ENCODE results near the gene RGS16.

The RGS16 gene

DNA sequence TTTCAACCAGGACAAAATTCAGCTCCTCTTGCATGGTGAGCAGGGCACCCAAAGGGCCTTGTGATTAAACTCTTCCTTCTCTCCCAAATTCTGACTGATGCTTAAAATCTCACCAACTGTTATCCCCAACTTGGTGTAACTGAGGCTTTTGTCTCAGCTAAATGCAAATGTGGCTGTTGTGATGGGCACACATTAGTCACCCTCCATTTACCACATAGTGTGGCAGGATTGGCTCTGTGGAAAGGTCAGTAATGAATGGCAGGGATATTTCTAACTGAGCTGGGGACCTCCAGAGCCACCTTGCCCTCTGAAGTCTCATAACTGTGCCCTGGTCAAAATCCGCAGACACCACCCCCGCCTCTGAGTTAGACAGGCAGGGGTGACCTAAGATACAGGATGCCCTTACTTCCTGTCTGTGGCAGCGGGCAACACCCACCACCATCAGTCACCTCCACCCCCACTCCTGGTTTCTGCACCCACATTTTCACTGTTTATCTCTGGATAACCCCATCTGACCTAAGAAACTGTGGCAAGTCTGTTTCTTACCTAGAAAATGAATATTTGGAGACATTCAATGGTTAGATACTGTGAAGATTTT is 25.4 kb upstream of the RGS16 start:
- peak; percentile 51 to 83 (median 79) for DNase-seq

DNA sequence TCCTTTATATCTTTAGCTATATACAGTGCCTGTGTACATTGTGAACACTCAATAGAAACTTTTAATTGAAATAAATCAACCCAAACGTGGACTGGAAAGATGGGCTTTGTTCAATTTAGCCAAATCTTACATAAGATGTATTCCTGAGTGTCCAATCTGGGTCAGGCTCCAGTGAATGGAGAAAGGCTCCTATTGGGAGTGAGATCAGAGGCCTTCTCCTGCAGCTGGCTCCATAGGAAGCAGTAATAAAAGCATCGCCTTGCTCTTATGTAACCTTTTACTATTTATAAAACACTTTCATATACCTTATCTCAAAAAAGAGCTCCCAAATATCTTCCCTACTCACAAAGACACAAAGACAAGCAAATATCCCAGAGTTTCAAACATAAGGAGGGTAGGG is 24.9 kb upstream of the RGS16 start:
- no peak for DNase-seq

GRCh38 chr1:182628657-182629056 is 24.5 kb upstream of the RGS16 start:
- no peak for DNase-seq

DNA sequence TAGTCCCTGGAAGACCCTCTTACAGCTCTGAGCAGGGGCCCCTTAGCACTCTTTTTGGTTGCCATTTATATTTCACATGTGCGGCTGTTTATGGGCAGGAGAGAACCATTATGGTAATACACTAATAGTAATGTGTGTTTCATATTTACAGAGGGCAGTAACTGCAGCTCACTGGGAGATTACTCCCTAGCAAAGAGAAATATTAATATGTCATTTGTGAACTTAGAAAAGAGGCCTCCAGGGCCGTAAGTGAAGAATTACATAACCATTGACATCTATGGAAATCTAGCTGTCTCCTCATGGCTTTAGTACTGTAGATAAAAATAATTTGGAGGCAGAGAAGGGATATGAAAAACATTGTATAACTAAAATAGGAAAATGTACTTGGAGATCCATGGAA is 23.4 kb upstream of the RGS16 start:
- no peak for DNase-seq

DNA sequence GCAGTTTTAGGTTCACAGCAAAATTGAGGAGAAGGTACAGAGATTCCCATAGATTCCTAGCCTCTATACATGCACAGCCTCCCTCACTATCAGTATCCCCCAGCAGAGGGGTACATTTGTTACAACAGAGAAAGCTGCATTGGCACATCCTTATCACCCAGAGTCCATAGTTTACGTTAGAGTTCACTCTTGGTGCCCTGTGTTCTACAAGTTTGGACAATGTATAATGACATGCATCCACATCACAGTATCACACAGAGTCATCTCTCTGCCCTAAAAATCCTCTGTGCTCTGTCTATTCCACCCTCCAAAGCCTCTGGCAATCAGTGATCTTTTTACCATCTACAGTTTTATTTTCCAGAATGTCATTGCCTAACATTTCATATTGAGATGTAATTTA is 22.3 kb upstream of the RGS16 start:
- DNase-seq = no peak

DNA sequence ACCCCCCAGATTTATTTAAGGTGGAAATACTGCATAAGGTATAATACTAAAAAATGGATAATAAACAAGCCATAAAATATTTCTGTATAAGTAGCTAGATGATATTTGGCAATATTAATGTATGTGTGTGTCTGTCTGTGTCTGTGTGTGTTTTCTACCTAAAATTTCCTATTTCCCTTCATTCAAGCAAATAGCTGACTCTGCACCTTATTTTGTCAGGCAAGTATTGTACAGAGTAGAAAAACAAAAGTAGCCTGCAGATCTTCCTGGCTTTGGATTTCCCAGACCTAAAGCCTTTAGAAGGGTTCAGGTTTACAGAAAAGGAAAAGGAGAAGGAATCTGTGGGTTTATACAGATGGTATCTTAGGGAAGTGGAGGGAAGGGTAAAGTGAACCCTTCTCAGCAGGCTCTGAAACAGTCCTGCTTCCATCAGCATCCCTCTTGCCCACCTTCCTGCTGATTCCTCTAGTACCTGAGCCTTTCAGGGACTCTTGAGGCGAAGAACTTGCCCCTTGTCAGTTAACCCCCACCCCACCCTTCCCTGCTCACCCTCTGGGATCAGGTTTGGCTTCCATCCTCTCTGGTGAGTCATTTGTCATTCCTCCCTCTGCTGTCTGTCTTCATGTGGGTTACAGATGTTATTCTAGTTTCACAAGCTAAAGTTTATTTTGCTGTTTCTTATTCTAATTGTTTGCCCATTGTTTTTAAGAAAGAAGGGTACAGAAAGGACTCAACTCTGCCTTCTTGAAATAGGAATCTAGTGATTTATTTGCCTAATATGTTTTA is 21.7 kb upstream of the RGS16 start:
- DNase-seq = no peak

- no peak for DNase-seq
Observed at GRCh38 chr1:182625024-182625423, 20.8 kb upstream of the RGS16 start.

GRCh38 chr1:182624577-182624976 is 20.4 kb upstream of the RGS16 start:
- peak; percentile 56 to 80 (median 70) for DNase-seq

DNA sequence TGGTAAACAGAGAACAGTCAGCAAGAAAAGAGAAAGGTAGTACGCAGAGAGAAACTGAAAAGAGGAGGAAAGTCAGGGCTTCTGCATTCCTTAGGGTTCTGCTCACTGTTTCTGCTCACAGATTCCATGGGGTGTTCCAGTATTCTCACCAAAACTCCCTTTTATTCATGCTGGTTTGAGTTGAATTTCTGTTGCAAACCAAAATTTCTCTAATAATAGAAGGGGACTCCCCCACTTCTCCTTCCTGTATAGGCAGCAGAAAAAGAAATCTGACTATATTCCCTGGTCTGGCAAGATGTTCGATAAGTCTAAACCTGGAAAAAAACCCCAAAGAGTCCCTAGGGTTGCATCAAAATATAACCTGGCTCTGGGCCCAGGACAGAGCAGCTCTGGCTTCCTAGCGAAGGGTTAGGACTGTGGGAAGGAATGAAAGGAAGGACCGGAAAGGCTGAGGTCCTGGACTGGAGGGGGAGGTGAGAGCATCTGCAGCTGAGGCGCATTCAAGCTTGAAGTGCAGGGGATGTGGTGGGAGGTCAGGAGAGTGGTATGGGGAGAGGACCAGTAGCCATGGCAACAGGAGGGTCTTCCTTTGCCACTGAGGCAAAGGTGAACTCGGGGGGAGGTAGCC is 18.8 kb upstream of the RGS16 start:
- DNase-seq = peak in 1 of 4 experiments; percentile 46

GRCh38 chr1:182621906-182622305 is 17.7 kb upstream of the RGS16 start:
- no peak for DNase-seq

DNA sequence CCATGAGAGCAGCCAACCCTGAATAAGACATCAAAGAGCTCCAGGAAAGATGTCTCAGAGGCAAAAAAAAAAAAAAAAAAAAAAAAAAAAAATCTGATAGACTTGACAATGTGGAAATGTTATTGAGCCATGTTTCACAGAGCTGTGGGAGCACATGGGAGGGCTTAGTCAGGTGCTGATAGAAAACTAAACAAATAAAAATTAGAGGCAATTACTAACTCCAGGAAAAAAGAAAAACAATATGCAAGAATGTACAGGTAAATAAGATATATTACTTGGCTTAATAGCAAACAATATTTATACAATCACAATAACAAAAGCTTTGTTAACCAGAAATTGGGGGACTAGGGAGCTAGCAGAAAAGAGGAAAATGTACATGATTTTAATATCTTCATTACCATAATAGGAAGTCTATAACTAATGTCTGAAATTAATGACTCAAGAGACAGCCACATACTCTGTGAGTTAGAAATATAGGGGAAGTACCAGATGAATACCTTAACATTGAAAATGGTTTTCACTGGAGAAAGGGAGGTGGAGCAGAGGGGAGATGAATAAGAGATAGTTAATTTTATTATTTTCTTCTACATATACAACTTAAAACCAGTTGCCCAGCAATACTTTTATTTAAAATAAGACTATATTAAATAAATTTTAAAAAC is 16.9 kb upstream of the RGS16 start:
- peak in 1 of 4 experiments; percentile 25 for DNase-seq

GRCh38 chr1:182617734-182618351 is 13.7 kb upstream of the RGS16 start:
- DNase-seq = no peak

GRCh38 chr1:182617014-182617429 is 12.8 kb upstream of the RGS16 start:
- DNase-seq = no peak

GRCh38 chr1:182616130-182617013 is 12.2 kb upstream of the RGS16 start:
- DNase-seq = no peak

GRCh38 chr1:182615468-182616129 is 11.4 kb upstream of the RGS16 start:
- peak in 1 of 4 experiments; percentile 27 for DNase-seq

- DNase-seq = peak; percentile 87 to 91 (median 90)
Observed at GRCh38 chr1:182614796-182615454, 10.7 kb upstream of the RGS16 start.

DNA sequence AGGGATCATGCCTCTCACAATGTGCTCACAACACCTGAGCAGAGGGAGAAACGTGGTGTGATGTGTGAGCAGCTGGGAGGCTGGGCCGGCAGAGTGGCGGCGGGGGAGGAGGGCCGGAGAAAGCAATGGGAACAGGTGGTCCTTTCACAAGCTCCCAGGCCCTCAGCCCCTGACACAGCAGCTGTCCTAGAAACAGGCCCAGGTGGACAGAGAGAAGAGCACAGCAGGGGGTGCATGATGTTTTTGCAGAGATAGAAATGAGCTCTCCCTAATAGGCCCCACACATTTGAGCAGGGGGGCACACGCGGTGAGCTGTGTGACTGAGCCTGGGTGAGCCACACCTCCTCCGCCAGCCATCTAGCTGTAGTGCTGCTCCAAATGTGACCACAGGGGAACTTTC is 7.6 kb upstream of the RGS16 start:
- no peak for DNase-seq

GRCh38 chr1:182611326-182611725 is 7.1 kb upstream of the RGS16 start:
- DNase-seq = no peak

DNA sequence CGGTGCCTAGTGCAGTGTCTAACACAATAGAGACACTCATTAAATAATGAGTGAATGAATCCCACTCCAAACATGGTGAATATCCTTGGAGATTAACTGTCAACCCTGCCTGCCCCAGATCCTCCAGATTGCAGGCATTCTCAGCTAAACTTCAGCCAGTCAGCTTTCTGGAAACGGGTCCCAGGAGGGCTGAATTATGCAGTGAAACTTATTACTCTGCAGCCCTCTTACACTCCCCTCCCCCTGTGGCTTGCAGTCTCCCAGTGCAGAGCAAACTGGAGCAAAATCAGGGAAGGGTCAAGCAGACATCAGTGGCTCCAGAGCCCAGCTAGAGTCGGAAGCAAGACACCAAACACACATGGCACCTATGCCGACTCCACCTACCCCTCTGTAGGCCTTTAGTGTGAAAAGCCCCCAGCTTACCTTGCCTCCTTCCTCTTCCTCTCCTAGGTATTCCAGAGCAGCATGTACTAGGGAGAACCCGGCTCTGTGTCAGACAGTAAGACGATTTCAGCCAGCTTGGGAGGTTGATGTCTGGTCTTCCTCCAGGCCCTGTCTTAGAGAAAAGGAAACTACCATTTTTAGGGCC is 6.5 kb upstream of the RGS16 start:
- no peak for DNase-seq
